ENCODE data around the gene PPP3CB.

PPP3CB gene

GRCh38 chr10:73467206-73467605 lies 28.6 kb downstream of the PPP3CB start:
- Histone ChIP-seq H3K27me3 (no peaks in the 10 kb centered on the region), H3K27ac (no peak overlapping the region), H3K4me1 (ENCODE audit: control insufficient read depth in 1 of 2, insufficient read depth in 1 of 2, low read depth in 1 of 2, low read length in 1 of 2) (no peaks in the 10 kb centered on the region), H3K4me3 (ENCODE audit: low read depth in 1 of 2, low read length in 1 of 2) (no peak overlapping the region), H3K9me3 (no peaks in the 10 kb centered on the region), H3K36me3 (peaks cover 85% of the 10 kb centered on the region)
- TF ChIP-seq, protein P1, sequence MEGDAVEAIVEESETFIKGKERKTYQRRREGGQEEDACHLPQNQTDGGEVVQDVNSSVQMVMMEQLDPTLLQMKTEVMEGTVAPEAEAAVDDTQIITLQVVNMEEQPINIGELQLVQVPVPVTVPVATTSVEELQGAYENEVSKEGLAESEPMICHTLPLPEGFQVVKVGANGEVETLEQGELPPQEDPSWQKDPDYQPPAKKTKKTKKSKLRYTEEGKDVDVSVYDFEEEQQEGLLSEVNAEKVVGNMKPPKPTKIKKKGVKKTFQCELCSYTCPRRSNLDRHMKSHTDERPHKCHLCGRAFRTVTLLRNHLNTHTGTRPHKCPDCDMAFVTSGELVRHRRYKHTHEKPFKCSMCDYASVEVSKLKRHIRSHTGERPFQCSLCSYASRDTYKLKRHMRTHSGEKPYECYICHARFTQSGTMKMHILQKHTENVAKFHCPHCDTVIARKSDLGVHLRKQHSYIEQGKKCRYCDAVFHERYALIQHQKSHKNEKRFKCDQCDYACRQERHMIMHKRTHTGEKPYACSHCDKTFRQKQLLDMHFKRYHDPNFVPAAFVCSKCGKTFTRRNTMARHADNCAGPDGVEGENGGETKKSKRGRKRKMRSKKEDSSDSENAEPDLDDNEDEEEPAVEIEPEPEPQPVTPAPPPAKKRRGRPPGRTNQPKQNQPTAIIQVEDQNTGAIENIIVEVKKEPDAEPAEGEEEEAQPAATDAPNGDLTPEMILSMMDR (IDR thresholded peaks at IDR 0.05): no peak

GRCh38 chr10:73465978-73466726 lies 29.7 kb downstream of the PPP3CB start:
- peaks cover 79% of the 10 kb centered on the region for H3K36me3 ChIP-seq
- no peak overlapping the region for H3K4me3 ChIP-seq (ENCODE audit: low read depth in 1 of 2, low read length in 1 of 2)
- H3K27ac ChIP-seq: no peak overlapping the region
- TF ChIP-seq, protein P1 (IDR thresholded peaks at IDR 0.05): no peak
- H3K9me3 ChIP-seq: no peaks in the 10 kb centered on the region
- H3K27me3 ChIP-seq: no peaks in the 10 kb centered on the region
- no peaks in the 10 kb centered on the region for H3K4me1 ChIP-seq (ENCODE audit: control insufficient read depth in 1 of 2, insufficient read depth in 1 of 2, low read depth in 1 of 2, low read length in 1 of 2)

DNA sequence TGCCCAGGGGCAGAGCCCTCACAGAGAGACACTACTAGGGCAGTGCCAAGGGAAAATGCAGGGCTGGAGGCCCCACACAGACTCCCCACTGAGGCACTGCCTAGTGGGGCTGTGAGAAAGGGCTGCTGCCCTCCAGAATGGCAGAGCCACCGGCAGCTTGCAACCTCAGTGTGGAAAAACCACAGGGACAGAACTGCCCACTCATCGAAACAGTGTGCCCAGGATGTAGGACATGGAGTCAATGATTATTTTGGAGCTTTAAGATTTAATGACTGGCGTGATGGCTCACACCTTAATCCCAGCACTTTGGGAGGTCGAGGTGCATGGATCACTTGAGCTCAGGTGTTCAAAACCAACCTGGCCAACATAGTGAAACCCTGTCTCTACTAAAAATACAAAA lies 34.9 kb downstream of the PPP3CB start:
- no peaks in the 10 kb centered on the region for H3K27me3 ChIP-seq
- H3K9me3 ChIP-seq: no peaks in the 10 kb centered on the region
- H3K4me1 ChIP-seq (ENCODE audit: control insufficient read depth in 1 of 2, insufficient read depth in 1 of 2, low read depth in 1 of 2, low read length in 1 of 2): no peaks in the 10 kb centered on the region
- H3K27ac ChIP-seq: no peak overlapping the region
- TF ChIP-seq, protein P1 (IDR thresholded peaks at IDR 0.05): no peak
- peaks cover 49% of the 10 kb centered on the region for H3K36me3 ChIP-seq
- no peak overlapping the region for H3K4me3 ChIP-seq (ENCODE audit: low read depth in 1 of 2, low read length in 1 of 2)

DNA sequence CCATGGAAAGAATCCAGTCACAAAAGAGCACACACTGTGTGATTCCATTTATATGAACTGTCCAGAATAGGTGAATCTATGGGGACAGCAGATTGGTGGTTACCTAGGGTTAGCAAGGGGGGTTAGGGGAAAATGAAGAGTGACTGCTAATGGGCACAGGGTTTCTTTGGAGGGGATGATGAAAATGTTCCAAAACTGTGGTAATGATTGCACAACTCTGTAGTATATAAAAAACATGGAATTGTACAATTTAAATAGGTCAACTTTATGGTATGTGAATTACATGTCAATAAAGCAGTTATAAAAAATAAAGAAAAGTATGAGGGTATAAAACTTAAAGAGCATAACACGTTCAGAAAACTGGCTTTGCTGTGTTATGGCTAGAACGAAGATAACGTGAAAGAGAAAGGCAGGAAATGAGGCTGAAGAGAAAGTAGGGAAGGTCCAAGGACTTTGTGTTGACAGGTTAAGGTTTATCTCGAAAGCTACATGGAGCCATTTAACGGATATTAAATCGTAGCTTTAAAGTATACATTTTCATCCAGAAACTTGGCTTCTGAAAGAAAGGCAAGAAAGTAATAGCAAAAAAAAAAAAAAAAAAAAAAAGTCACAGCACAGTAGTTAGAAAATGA lies 36.0 kb downstream of the PPP3CB start:
- no peaks in the 10 kb centered on the region for H3K9me3 ChIP-seq
- no peaks in the 10 kb centered on the region for H3K27me3 ChIP-seq
- H3K4me1 ChIP-seq (ENCODE audit: control insufficient read depth in 1 of 2, insufficient read depth in 1 of 2, low read depth in 1 of 2, low read length in 1 of 2): no peaks in the 10 kb centered on the region
- H3K36me3 ChIP-seq: peaks cover 38% of the 10 kb centered on the region
- no peak overlapping the region for H3K4me3 ChIP-seq (ENCODE audit: low read depth in 1 of 2, low read length in 1 of 2)
- TF ChIP-seq, protein P1 (IDR thresholded peaks at IDR 0.05): no peak
- H3K27ac ChIP-seq: no peak overlapping the region

GRCh38 chr10:73456187-73456890 lies 39.5 kb downstream of the PPP3CB start:
- TF ChIP-seq, protein P1 (IDR thresholded peaks at IDR 0.05): no peak
- no peaks in the 10 kb centered on the region for H3K9me3 ChIP-seq
- H3K4me1 ChIP-seq (ENCODE audit: control insufficient read depth in 1 of 2, insufficient read depth in 1 of 2, low read depth in 1 of 2, low read length in 1 of 2): no peaks in the 10 kb centered on the region
- no peak overlapping the region for H3K27ac ChIP-seq
- peaks cover 30% of the 10 kb centered on the region for H3K36me3 ChIP-seq
- H3K4me3 ChIP-seq (ENCODE audit: low read depth in 1 of 2, low read length in 1 of 2): no peak overlapping the region
- H3K27me3 ChIP-seq: no peaks in the 10 kb centered on the region
